ENCODE measurements around the gene BMF.

The BMF gene

GRCh38 chr15:40040293-40040635 is 68.4 kb downstream of the BMF start:
- Histone ChIP-seq H3K36me3 (ENCODE audit: insufficient read depth, low read length) (peaks cover 11% of the 10 kb centered on the region; the same call in 1 of the 2 replicates), H3K9me3 (ENCODE audit: control insufficient read depth, insufficient read depth, low read length) (no peaks in the 10 kb centered on the region), H3K4me1 (ENCODE audit: insufficient read depth, low read length) (peaks cover 7% of the 10 kb centered on the region), H3K9ac (ENCODE audit: low read depth, low read length) (no peak overlapping the region)

- Histone ChIP-seq H3K9ac (ENCODE audit: low read depth, low read length) (peak within 1 kb of the TSS; percentile 86), H3K4me1 (ENCODE audit: insufficient read depth, low read length) (peaks cover 7% of the 10 kb centered on the region), H3K9me3 (ENCODE audit: control insufficient read depth, insufficient read depth, low read length) (no peaks in the 10 kb centered on the region), H3K36me3 (ENCODE audit: insufficient read depth, low read length) (peaks cover 23% of the 10 kb centered on the region)
Observed at GRCh38 chr15:40038638-40039543, 69.8 kb downstream of the BMF start, which contains the start of gene SRP14. SRP14 (minus strand) TSS chr15:40039181; CDS start chr15:40039116, 65 bp downstream.

GRCh38 chr15:40038275-40038637 is 70.4 kb downstream of the BMF start:
- no peaks in the 10 kb centered on the region for H3K9me3 ChIP-seq (ENCODE audit: control insufficient read depth, insufficient read depth, low read length)
- H3K9ac ChIP-seq (ENCODE audit: low read depth, low read length): peak overlapping the region; percentile 86
- peaks cover 23% of the 10 kb centered on the region for H3K36me3 ChIP-seq (ENCODE audit: insufficient read depth, low read length)
- H3K4me1 ChIP-seq (ENCODE audit: insufficient read depth, low read length): peaks cover 7% of the 10 kb centered on the region

All from ES-I3 (cell line).